NOMO-1 (cell line): ENCODE measurements around the gene MOB1A.
"Not testable (repeated sequence)": the region's sequence is repeated elsewhere in the genome, so short reads cannot be mapped to it uniquely, and the experiment has no call there.

Experiments used
- DNase-seq, 2 experiments: peaks; one replicate each; lab custom pipeline; 2025; ENCODE audit not compliant: unreplicated experiment in 2 of 2; lab: John Stamatoyannopoulos, UW

The MOB1A gene

GRCh38 chr2:74178211-74179062, at the start of gene MOB1A:
TSS of gene MOB1A (minus strand) at chr2:74178879. CDS start at chr2:74178674, 205 bp downstream.
- DNase-seq = peak; percentile 97 to 99

GRCh38 chr2:74227646-74228045, 49.0 kb upstream of the MOB1A start:
- DNase-seq = no peak

GRCh38 chr2:74226648-74227213, 48.1 kb upstream of the MOB1A start:
- DNase-seq = no peak

- DNase-seq = no peak
Measured at GRCh38 chr2:74225698-74226459, 47.2 kb upstream of the MOB1A start.

- DNase-seq = peak in 1 of 2 experiments; percentile 25
Measured at GRCh38 chr2:74223941-74224770, 45.5 kb upstream of the MOB1A start.

GRCh38 chr2:74222300-74222650, 43.6 kb upstream of the MOB1A start:
- DNase-seq = no peak

GRCh38 chr2:74221604-74222299, 43.1 kb upstream of the MOB1A start:
- no peak for DNase-seq

- DNase-seq = no peak
Measured at GRCh38 chr2:74221091-74221490, 42.4 kb upstream of the MOB1A start.

GRCh38 chr2:74219846-74220486, 41.3 kb upstream of the MOB1A start:
- DNase-seq = no peak

- no peak for DNase-seq
Measured at GRCh38 chr2:74216642-74217041, 38.0 kb upstream of the MOB1A start.

GRCh38 chr2:74215771-74216170, 37.1 kb upstream of the MOB1A start:
- DNase-seq = not testable (repeated sequence)

- DNase-seq = no peak
Measured at GRCh38 chr2:74212702-74213410, 34.2 kb upstream of the MOB1A start.

GRCh38 chr2:74206180-74206688, 27.6 kb upstream of the MOB1A start:
- DNase-seq = peak; percentile 37 to 82

- DNase-seq = peak; percentile 21 to 57
Measured at GRCh38 chr2:74205596-74205995, 26.9 kb upstream of the MOB1A start.

GRCh38 chr2:74205113-74205512, 26.4 kb upstream of the MOB1A start:
- no peak for DNase-seq

GRCh38 chr2:74204436-74204835, 25.8 kb upstream of the MOB1A start:
- DNase-seq = no peak

- peak in 1 of 2 experiments; percentile 27 for DNase-seq
Measured at GRCh38 chr2:74201596-74201995, 22.9 kb upstream of the MOB1A start.

GRCh38 chr2:74201196-74201595, 22.5 kb upstream of the MOB1A start:
- no peak for DNase-seq

- no peak for DNase-seq
Measured at GRCh38 chr2:74199871-74200305, 21.2 kb upstream of the MOB1A start.
